ENCODE measurements around the gene TBC1D17.

Gene TBC1D17

GRCh38 chr19:49849433-49850220 lies 27.9 kb upstream of the TBC1D17 start:
- no peak for DNase-seq

GRCh38 chr19:49850221-49850486 lies 27.3 kb upstream of the TBC1D17 start:
- no peak for DNase-seq

- DNase-seq, result peak; percentile 92
These were observed 26.8 kb upstream of the TBC1D17 start, which contains the start of gene PTOV1 for GRCh38 chr19:49850487-49851342. Gene PTOV1, plus strand, starts transcription at chr19:49851159.

- peak; percentile 58 for DNase-seq
These were observed 25.8 kb upstream of the TBC1D17 start for GRCh38 chr19:49851456-49852259.

GRCh38 chr19:49852631-49853126 lies 24.8 kb upstream of the TBC1D17 start:
- no peak for DNase-seq

GRCh38 chr19:49853852-49854377 lies 23.6 kb upstream of the TBC1D17 start:
- DNase-seq, result no peak

GRCh38 chr19:49854378-49855263 lies 22.9 kb upstream of the TBC1D17 start:
- DNase-seq, result no peak

- DNase-seq, result no peak
These were observed 22.2 kb upstream of the TBC1D17 start for GRCh38 chr19:49855277-49855675.

GRCh38 chr19:49855676-49856573 lies 21.6 kb upstream of the TBC1D17 start:
- no peak for DNase-seq

- no peak for DNase-seq
These were observed 20.9 kb upstream of the TBC1D17 start for GRCh38 chr19:49856574-49857021.

GRCh38 chr19:49857061-49857837 lies 20.3 kb upstream of the TBC1D17 start:
- DNase-seq, result no peak

GRCh38 chr19:49857838-49858087 lies 19.7 kb upstream of the TBC1D17 start:
- no peak for DNase-seq

GRCh38 chr19:49858088-49858985 lies 19.2 kb upstream of the TBC1D17 start:
- no peak for DNase-seq

GRCh38 chr19:49859682-49860335 lies 17.7 kb upstream of the TBC1D17 start:
- DNase-seq, result no peak

GRCh38 chr19:49860336-49861102 lies 17.0 kb upstream of the TBC1D17 start:
- no peak for DNase-seq

- no peak for DNase-seq
These were observed 16.4 kb upstream of the TBC1D17 start for GRCh38 chr19:49861107-49861506.

GRCh38 chr19:49861541-49862378 lies 15.7 kb upstream of the TBC1D17 start:
- no peak for DNase-seq
